BLaER1 treated with 17β-estradiol and CSF1 and Interleukin-3, amounts not matched to agents 10 nM and 100 nM (cell line): Measurements from ENCODE around the gene DENND4A.
"Not testable (repeated sequence)": the region's sequence is repeated elsewhere in the genome, so short reads cannot be mapped to it uniquely, and the experiment has no call there.

Source experiments
- H3K27ac ChIP-seq, 11 experiments: shearing (Covaris generic); formaldehyde crosslinking; 2 replicates each; pipeline ENCODE4 v1.8.1; 2022
- H3K27me3 ChIP-seq, 11 experiments: shearing (Covaris generic); formaldehyde crosslinking; 2 replicates each; pipeline ENCODE4 v1.8.1; 2022
- H3K36me3 ChIP-seq, 11 experiments: shearing (Covaris generic); formaldehyde crosslinking; 2 replicates each; pipeline ENCODE4 v1.8.1; 2022
- H3K4me1 ChIP-seq, 10 experiments: shearing (Covaris generic); formaldehyde crosslinking; 2 replicates each; pipeline ENCODE4 v1.8.1; 2022
- H3K4me2 ChIP-seq, 11 experiments: shearing (Covaris generic); formaldehyde crosslinking; 2 replicates each; pipeline ENCODE4 v1.8.1; 2022
- H3K4me3 ChIP-seq, 10 experiments: shearing (Covaris generic); formaldehyde crosslinking; 2 replicates each; pipeline ENCODE4 v1.8.1; 2022
- H3K9ac ChIP-seq, 11 experiments: shearing (Covaris generic); formaldehyde crosslinking; 2 replicates each; pipeline ENCODE4 v1.8.1; 2022
- H3K9me3 ChIP-seq, 11 experiments: shearing (Covaris generic); formaldehyde crosslinking; replicated peaks in 1 of 11; 2 replicates each; pipeline ENCODE4 v1.8.1; 2022
- H4K20me1 ChIP-seq, 11 experiments: shearing (Covaris generic); formaldehyde crosslinking; 2 replicates each; pipeline ENCODE4 v1.8.1; 2022
- Cebpa-rat ChIP-seq, 11 experiments: shearing (Covaris generic); IDR thresholded peaks; 2 replicates each; pipeline ENCODE4 v1.8.1; 2022

Gene DENND4A

GRCh38 chr15:65787260-65787659, 4.8 kb downstream of the DENND4A start:
- Histone ChIP-seq H4K20me1 (peaks cover 0 to 55% (median 7%) of the 10 kb centered on the region in 11 experiments; a peak in 9 of 22 replicates), H3K27ac (peak overlapping the region; percentile 1 to 67 (median 46); a peak in 18 of 22 replicates), H3K4me2 (peak overlapping the region; percentile 39 to 88 (median 64)), H3K4me1 (peaks cover 27 to 49% (median 32%) of the 10 kb centered on the region in 10 experiments), H3K4me3 (peak overlapping the region in 4 of 10 experiments; percentile 6 to 39 (median 25); a peak in 3 of 20 replicates), H3K9ac (peak overlapping the region in 5 of 11 experiments; percentile 18 to 63 (median 50); a peak in 11 of 22 replicates), H3K27me3 (no peaks in the 10 kb centered on the region), H3K36me3 (peaks cover 0 to 23% (median 15%) of the 10 kb centered on the region in 11 experiments; a peak in 17 of 22 replicates), H3K9me3 (no peaks in the 10 kb centered on the region)
- TF ChIP-seq Cebpa-rat (IDR thresholded peaks at IDR 0.05), result no peak

- H4K20me1 ChIP-seq, result peaks cover 0 to 58% (median 8%) of the 10 kb centered on the region in 11 experiments; a peak in 10 of 22 replicates
- no peak overlapping the region for H3K4me2 ChIP-seq
- H3K9me3 ChIP-seq, result no peaks in the 10 kb centered on the region
- H3K4me3 ChIP-seq, result no peak overlapping the region
- peaks cover 0 to 23% (median 15%) of the 10 kb centered on the region in 11 experiments; a peak in 17 of 22 replicates for H3K36me3 ChIP-seq
- H3K4me1 ChIP-seq, result peaks cover 20 to 54% (median 24%) of the 10 kb centered on the region in 10 experiments
- H3K27me3 ChIP-seq, result no peaks in the 10 kb centered on the region
- no peak for TF ChIP-seq Cebpa-rat (IDR thresholded peaks at IDR 0.05)
- H3K9ac ChIP-seq, result no peak overlapping the region
- H3K27ac ChIP-seq, result no peak overlapping the region
Observed at GRCh38 chr15:65785151-65785550, 6.9 kb downstream of the DENND4A start.

- no peak overlapping the region for H3K4me3 ChIP-seq
- no peak overlapping the region for H3K27ac ChIP-seq
- no peaks in the 10 kb centered on the region for H3K9me3 ChIP-seq
- peaks cover 0 to 28% (median 15%) of the 10 kb centered on the region in 11 experiments; a peak in 17 of 22 replicates for H3K36me3 ChIP-seq
- peaks cover 9 to 45% (median 14%) of the 10 kb centered on the region in 10 experiments for H3K4me1 ChIP-seq
- TF ChIP-seq Cebpa-rat (IDR thresholded peaks at IDR 0.05), result no peak
- no peaks in the 10 kb centered on the region for H3K27me3 ChIP-seq
- no peak overlapping the region for H3K9ac ChIP-seq
- H3K4me2 ChIP-seq, result no peak overlapping the region
- peaks cover 0 to 59% (median 8%) of the 10 kb centered on the region in 11 experiments; a peak in 10 of 22 replicates for H4K20me1 ChIP-seq
Observed at GRCh38 chr15:65783872-65784271, 8.2 kb downstream of the DENND4A start.

- Histone ChIP-seq H3K27me3 (no peaks in the 10 kb centered on the region), H3K27ac (no peak overlapping the region), H3K9me3 (no peaks in the 10 kb centered on the region), H3K4me3 (no peak overlapping the region), H4K20me1 (peaks cover 0 to 64% (median 14%) of the 10 kb centered on the region in 11 experiments; a peak in 13 of 22 replicates), H3K4me1 (peaks cover 14 to 47% (median 17%) of the 10 kb centered on the region in 10 experiments), H3K36me3 (peaks cover 0 to 28% (median 15%) of the 10 kb centered on the region in 11 experiments; a peak in 17 of 22 replicates), H3K9ac (no peak overlapping the region), H3K4me2 (no peak overlapping the region)
- no peak for TF ChIP-seq Cebpa-rat (IDR thresholded peaks at IDR 0.05)
Observed at GRCh38 chr15:65782096-65782495, 10.0 kb downstream of the DENND4A start.

- H3K4me3 ChIP-seq, H3K9ac ChIP-seq, H3K27ac ChIP-seq, H3K9me3 ChIP-seq, H3K27me3 ChIP-seq: not testable (repeated sequence)
- H3K4me1 ChIP-seq, result peaks cover 24 to 65% (median 29%) of the 10 kb centered on the region in 10 experiments
- H3K36me3 ChIP-seq, result peaks cover 0 to 12% (median 0%) of the 10 kb centered on the region in 11 experiments; a peak in 6 of 22 replicates
- H4K20me1 ChIP-seq, result peaks cover 0 to 79% (median 10%) of the 10 kb centered on the region in 11 experiments; a peak in 12 of 22 replicates
- H3K4me2 ChIP-seq, result peak overlapping the region in 10 of 11 experiments; percentile 6 to 86 (median 30); a peak in 12 of 22 replicates
Observed at GRCh38 chr15:65778701-65779100, 13.4 kb downstream of the DENND4A start.

GRCh38 chr15:65778269-65778668, 13.8 kb downstream of the DENND4A start:
- Histone ChIP-seq H3K27ac (no peak overlapping the region), H3K4me3 (no peak overlapping the region), H3K9me3 (no peaks in the 10 kb centered on the region), H4K20me1 (peaks cover 0 to 83% (median 10%) of the 10 kb centered on the region in 11 experiments; a peak in 12 of 22 replicates), H3K4me1 (peaks cover 27 to 65% (median 34%) of the 10 kb centered on the region in 10 experiments), H3K36me3 (peaks cover 0 to 8% (median 0%) of the 10 kb centered on the region in 11 experiments; a peak in 4 of 22 replicates), H3K27me3 (no peaks in the 10 kb centered on the region), H3K9ac (no peak overlapping the region), H3K4me2 (peak overlapping the region in 10 of 11 experiments; percentile 6 to 86 (median 30); a peak in 12 of 22 replicates)
- no peak for TF ChIP-seq Cebpa-rat (IDR thresholded peaks at IDR 0.05)

- Histone ChIP-seq H3K4me1 (peaks cover 27 to 70% (median 38%) of the 10 kb centered on the region in 10 experiments), H3K9ac (peak overlapping the region in 2 of 11 experiments; percentile 56 to 57; a peak in 3 of 22 replicates), H4K20me1 (peaks cover 0 to 87% (median 10%) of the 10 kb centered on the region in 11 experiments; a peak in 12 of 22 replicates), H3K27me3 (no peaks in the 10 kb centered on the region), H3K4me2 (peak overlapping the region in 10 of 11 experiments; percentile 17 to 86 (median 54); a peak in 16 of 22 replicates), H3K4me3 (no peak overlapping the region; a peak in 1 of 20 replicates), H3K27ac (peak overlapping the region in 5 of 11 experiments; percentile 30 to 70 (median 62); a peak in 7 of 22 replicates), H3K9me3 (no peaks in the 10 kb centered on the region), H3K36me3 (peaks cover 0 to 7% (median 0%) of the 10 kb centered on the region in 11 experiments; a peak in 3 of 22 replicates)
- TF ChIP-seq Cebpa-rat (IDR thresholded peaks at IDR 0.05), result no peak
Observed at GRCh38 chr15:65777843-65778242, 14.2 kb downstream of the DENND4A start.

- Histone ChIP-seq H3K4me2 (peak overlapping the region; percentile 17 to 86 (median 44); a peak in 20 of 22 replicates), H4K20me1 (peaks cover 0 to 88% (median 10%) of the 10 kb centered on the region in 11 experiments; a peak in 11 of 22 replicates), H3K27me3 (no peaks in the 10 kb centered on the region), H3K36me3 (peaks cover 0 to 7% (median 0%) of the 10 kb centered on the region in 11 experiments; a peak in 5 of 22 replicates), H3K4me3 (peak overlapping the region in 3 of 10 experiments; percentile 18 to 40 (median 22); a peak in 5 of 20 replicates), H3K9ac (peak overlapping the region in 6 of 11 experiments; percentile 11 to 57 (median 36); a peak in 8 of 22 replicates), H3K4me1 (peaks cover 27 to 68% (median 40%) of the 10 kb centered on the region in 10 experiments), H3K9me3 (no peaks in the 10 kb centered on the region), H3K27ac (peak overlapping the region in 7 of 11 experiments; percentile 2 to 70 (median 52); a peak in 10 of 22 replicates)
- no peak for TF ChIP-seq Cebpa-rat (IDR thresholded peaks at IDR 0.05)
Observed at GRCh38 chr15:65777053-65777452, 15.0 kb downstream of the DENND4A start.
